Endometrial microvascular endothelial cells (primary cell): ENCODE data around the gene NDUFB3. TPM values are rescaled to one million over a fixed set of nuclear protein-coding genes. Genes with fewer than 3 reads are reported as not detected.

Experiments
- in situ Hi-C: cut with HindIII; loops from 2 replicates; pipeline ENCODE4 v1.10.0; 2017; ENCODE audit warnings: low sequenced_read_pairs, low pct_unique_long_range_greater_than_20kb; ENCODE audit errors: inconsistent ontology term
- total RNA-seq: library from RNA; depleted of rRNA; stranded (reverse); fragments of >200 nt; gene quantifications from one replicate; pipeline ENCODE4 v1.2.3, GENCODE V29; 2015; ENCODE audit errors: inconsistent ontology term

Gene NDUFB3
- total RNA-seq, 1 donor from 2014 or later: 108 TPM

DNA sequence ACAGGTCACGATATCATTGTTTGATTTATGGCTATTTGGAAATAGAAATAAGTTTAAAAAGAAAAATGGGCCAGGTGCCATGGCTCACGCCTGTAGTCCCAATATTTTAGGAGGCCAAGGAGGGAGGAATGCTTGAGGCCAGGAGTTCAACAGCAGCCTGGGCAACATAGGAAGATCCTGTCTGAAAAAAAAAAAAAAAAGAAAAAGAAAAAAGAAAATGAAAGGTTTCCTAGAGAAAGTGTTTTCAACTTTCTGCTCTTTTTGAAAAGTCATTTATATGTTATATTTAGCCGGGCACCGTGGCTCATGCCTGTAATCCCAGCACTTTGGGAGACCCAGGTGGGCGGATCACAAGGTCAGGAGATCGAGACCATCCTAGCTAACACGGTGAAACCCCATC, 3.2 kb downstream of the NDUFB3 start:
- in situ Hi-C loops: no loop called here

DNA sequence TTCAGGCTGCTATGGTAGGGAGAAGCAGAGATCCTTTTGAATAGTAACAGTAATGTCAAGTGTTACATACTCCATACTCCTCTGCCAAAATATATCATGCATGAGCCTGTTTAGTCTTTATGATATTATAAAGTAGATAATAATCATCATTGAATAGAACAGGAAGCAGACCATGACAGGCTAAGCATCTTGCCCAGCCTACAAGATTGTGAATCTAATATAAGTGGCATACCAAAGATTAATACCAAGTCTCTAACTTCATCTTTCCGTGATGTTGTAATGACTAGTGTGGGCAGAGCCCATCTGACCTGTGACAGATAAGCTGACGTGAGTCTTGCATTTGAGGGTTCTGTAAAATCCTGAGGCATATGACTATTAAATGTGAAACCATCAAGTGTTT, 13.1 kb downstream of the NDUFB3 start:
- in situ Hi-C loops: no loop called here

DNA sequence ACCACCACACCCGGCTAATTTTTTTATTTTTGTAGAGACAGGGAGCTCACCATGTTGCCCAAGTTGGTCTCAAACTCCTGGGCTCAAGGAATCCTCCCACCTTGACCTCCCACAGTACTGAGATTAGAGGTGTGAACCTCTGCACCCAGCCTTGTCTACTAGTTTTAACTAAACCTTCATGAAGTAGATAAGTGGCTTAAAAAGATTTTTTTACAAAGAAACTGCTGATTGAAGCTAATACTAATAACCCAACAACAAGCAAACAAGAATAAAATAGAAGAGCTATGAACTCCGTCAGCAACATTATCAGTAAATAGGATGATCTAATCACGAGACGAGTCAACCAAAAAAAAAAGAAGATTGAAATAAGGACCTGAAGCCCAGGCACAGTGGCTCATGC, 18.8 kb downstream of the NDUFB3 start:
- in situ Hi-C loops: no loop called here

DNA sequence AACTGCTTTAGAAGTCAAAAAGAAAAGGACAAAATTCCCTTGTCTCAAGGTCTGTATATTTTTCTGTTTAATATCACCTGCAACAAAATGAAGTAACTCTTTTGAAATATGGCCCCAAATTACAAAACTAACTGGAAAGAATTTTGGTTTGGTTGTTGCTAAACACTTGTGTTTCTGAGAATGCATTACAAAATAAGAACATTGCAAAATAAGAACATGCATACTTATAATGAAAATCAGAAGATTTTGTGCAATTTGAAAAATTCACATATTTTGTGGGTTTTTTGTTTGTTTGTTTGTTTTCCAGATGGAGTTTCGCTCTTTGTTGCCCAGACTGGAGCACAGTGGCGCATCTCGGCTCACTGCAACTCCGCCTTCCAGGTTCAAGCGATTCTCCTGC, 21.8 kb downstream of the NDUFB3 start:
- in situ Hi-C loops: no loop called here

DNA sequence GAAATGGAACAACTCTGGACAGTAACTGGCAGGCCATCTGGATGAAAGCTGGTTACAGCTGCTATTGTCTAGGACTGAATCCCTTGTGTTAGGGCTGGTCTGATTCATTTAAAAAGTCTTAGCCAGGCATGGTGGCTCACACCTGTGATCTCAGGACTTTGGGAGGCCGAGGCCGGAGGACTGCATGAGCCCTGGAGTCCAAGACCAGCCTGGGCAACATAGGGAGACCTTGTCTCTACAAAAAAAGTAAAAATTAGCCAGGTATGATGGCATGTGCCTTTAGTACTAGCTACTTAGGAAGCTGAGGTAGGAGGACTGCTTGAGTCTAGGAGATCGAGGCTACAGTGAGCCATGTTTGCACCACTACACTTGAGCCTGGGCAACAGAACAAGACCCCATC, 28.7 kb downstream of the NDUFB3 start:
- in situ Hi-C loops: no loop called here

DNA sequence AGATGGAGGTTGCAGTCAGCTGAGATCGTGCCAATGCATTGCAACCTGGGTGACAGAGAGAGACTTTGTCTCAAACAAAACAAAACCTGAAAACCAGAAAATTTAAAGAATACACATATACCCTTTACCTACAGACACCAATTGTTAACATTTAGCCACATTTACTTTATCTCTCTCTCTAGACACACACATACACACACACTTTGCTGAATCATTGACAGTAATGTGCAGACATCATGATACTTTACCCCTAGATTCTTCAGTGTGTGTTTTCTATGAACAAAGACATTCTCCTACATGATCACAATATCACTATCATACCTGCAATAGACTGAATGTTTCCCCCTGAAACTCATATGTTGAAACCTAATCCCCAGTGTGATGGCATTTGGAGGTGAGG, 34.0 kb downstream of the NDUFB3 start:
- in situ Hi-C loops: no loop called here

DNA sequence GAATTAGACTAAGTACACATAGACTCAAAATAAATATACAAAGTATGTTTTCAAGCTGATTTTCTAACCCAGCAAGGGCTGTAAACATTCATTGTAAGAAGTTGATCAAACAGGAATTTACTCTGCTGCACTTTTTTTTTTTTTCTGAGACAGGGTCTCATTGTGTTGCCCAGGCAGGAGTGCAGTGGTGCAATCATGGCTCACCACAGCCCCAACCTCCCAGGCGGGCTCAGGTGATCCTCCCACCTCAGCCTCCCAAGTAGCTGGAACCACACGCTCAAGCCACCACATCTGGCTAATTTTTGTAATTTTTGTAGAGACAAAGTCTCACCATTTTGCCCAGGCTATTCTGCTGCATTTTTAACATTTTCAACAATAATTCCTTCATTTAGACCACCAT, 35.8 kb downstream of the NDUFB3 start:
- in situ Hi-C loops: no loop called here

DNA sequence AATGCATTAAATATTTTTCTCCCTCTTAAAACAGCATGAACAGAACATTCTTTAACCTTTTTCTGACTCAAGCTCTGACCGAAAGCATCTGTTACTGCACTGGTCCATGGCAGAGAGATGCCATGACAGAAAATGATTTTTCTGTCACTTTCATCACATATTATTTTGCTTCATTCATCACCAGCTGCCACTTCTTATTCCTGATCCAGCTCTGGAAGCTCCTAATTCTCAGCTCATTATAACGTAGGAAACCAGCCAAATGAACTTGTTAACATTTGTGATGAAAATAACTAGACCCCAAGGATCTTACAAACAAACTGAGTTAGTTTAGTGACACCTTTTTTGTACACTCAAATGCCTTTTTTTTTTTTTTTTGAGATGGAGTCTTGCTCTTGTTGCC, 36.5 kb downstream of the NDUFB3 start:
- in situ Hi-C loops: no loop called here

DNA sequence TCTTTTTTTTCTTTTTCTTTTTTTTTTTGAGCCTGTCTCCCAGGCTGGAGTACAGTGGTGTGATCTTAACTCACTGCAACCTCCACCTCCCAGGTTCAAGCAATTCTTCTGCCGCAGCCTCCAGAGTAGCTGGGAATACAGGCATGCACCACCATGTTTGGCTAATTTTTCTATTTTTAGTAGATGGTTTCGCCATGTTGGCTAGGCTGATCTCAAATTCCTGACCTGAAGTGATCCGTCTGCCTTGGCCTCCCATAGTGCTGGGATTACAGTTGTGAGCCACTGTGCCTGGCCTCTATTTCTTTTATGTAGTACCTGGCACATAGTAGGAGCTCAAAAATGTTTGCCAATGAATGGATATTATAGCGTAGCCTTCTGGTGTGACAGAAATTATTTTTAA, 37.4 kb downstream of the NDUFB3 start:
- in situ Hi-C loops: no loop called here

DNA sequence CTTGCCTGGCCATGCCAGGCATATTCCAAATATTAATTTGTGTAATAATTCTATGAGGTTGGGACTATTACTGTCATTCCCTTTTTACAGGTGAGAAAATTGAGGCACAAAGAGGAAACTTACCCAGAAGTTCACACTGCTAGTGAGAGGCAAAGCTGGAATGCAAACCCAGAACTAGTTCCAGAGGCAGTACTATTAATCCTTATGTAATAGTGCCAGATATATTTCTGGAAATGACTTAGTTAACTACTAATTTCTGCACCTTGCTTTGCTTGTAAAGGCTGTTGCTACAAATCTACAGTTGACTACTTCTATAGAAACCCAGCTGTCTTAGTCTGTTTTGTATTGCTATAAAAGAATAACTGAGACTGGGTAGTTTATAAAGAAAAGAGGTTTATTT, 38.8 kb downstream of the NDUFB3 start:
- in situ Hi-C loops: no loop called here

DNA sequence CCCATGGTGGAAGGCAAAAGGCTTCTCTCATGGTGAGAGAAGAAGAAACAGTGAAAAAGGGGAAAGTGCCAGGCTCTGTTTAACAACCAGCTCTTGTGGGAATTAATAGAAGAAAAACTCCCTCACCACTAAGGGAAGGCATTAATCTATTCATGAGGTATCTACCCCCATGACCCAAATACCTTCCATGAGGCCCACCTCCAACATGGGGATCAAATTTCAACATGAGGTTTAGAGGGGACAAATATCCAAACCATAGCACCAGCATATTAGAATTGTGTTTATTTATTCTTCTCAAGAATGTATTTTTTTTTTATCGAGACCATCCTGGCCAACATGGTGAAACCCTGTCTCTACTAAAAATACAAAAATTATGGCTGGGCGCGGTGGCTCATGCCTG, 39.3 kb downstream of the NDUFB3 start:
- in situ Hi-C loops: no loop called here

DNA sequence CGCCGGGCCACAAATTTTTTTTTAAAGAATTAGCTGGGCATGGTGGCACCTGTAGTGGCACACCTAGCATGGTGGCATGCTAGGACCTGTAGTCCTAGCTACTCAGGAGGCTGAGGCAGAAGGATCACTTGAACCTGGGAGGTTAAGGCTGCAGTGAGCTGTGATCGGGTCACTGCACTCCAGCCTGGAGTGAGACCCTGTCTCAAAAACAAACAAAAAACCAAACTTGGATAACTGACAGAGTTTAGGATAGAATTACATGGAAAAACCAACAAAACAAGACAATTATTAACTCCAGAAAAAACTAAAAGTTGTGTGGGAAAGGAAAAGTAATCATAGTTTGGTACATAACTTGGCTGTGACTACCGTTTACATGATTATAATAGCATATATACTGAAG, 42.5 kb downstream of the NDUFB3 start:
- in situ Hi-C loops: no loop called here

DNA sequence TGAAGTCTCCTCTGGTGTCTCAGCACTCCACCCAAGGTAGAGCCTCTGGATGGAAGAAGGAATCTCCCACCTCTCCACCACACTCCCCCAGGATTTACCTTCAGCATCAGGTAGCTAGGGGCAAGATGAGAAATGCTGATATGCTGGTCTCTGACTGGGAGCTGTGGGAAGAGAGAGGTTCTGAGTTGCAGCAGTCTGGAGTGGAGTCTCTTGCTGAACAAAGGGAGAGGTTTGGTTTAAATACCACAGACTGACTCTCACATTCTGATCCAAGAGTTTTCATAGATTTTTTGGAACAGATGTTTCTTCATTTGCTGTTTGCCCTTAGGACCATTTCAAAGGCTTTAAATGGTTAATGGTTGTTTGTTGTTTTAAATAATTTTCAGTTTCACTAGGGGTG, 43.0 kb downstream of the NDUFB3 start:
- in situ Hi-C loops: loop anchor here (5.0 kb wide), 1 partner anchor 37 kb away; no protein-coding TSS in a partner anchor

DNA sequence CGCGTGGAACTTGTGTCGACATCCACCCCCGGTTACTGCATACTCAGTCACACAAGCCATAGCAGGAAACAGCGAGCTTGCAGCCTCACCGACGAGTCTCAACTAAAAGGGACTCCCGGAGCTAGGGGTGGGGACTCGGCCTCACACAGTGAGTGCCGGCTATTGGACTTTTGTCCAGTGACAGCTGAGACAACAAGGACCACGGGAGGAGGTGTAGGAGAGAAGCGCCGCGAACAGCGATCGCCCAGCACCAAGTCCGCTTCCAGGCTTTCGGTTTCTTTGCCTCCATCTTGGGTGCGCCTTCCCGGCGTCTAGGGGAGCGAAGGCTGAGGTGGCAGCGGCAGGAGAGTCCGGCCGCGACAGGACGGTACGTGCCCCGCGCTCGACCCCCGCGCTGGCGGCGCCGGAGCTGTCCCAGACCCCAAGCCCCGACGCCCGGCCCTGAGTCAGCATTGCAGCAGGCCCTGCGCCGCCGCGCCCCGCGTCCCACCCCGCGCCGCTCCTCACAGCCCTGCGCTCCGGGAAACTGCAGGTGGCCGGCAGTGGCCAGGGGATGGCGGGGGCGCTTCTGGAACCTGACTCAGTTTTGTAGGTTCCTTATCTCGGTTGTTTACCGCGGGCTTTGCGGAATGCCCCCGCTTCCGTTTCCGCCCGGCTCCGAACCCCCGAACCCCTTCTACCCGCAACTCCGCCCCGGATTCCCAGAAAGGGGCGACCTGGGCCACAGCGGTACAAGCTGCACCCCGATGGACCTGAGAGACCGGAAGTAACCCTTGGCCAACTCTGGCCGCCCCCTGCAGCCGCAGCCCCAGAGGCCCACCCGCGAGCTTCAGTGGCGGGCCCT, 44.5 kb downstream of the NDUFB3 start, which contains the start of gene CFLAR:
CFLAR (plus strand) TSS at position 50 of the 844 bp plus-strand sequence. CDS start 13,702 bp downstream, outside the sequence.
- in situ Hi-C loops: loop anchor here (5.0 kb wide), 1 partner anchor 36 kb away; no protein-coding TSS in a partner anchor

DNA sequence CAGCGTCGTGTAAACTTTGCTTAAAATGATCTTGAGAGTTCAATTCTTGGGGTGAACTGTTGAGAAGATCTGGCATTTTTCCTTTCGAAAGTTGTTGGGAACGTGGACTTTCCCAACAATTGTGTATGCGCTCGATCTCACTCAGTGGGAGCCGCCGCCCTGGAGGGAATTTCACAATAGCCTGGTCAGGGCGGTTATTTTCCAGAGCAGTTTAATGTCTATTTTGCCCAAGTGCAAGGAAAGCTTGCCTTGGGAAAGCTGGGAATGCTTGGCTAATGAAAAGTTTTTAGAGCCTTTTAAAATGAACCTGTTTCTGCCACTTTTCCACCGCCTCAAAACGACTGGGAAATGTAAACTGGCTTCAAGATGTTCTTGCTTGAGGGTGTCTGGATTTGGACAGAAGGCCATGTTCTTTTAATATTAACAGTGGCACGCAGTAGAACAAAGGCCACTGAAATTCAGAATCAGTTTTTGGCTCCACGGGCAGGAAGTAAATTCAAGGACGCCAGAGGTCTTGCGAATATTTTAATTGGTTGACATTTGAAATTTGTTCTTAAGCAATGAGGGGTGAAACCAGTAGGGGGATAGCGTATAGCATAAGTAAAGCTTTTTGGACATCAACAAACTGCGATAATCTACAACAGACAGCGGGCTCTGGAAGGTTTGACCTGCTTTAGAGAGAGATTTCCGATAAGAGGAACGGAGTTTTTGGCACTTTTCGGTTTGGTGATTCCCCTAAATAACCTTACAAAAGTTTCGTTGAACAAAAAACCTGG, 45.3 kb downstream of the NDUFB3 start:
- in situ Hi-C loops: loop anchor here (5.0 kb wide), 1 partner anchor 35 kb away; no protein-coding TSS in a partner anchor

DNA sequence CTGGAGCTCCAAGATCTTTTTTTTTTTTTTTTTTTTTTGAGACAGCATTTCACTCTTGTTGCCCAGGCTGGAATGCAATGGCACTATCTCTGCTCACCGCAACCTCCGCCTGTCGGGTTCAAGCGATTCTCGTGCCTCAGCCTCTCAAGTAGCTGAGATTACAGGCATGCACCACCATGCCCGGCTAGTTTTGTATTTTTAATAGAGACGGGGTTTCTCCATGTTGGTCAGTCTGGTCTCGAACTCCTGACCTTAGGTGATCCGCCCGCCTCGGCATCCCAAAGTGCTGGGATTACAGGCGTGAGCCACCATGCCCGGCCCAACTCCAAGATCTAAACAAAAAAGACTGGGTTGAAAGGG, 45.9 kb downstream of the NDUFB3 start:
- in situ Hi-C loops: loop anchor here (5.0 kb wide), 1 partner anchor 35 kb away; no protein-coding TSS in a partner anchor

DNA sequence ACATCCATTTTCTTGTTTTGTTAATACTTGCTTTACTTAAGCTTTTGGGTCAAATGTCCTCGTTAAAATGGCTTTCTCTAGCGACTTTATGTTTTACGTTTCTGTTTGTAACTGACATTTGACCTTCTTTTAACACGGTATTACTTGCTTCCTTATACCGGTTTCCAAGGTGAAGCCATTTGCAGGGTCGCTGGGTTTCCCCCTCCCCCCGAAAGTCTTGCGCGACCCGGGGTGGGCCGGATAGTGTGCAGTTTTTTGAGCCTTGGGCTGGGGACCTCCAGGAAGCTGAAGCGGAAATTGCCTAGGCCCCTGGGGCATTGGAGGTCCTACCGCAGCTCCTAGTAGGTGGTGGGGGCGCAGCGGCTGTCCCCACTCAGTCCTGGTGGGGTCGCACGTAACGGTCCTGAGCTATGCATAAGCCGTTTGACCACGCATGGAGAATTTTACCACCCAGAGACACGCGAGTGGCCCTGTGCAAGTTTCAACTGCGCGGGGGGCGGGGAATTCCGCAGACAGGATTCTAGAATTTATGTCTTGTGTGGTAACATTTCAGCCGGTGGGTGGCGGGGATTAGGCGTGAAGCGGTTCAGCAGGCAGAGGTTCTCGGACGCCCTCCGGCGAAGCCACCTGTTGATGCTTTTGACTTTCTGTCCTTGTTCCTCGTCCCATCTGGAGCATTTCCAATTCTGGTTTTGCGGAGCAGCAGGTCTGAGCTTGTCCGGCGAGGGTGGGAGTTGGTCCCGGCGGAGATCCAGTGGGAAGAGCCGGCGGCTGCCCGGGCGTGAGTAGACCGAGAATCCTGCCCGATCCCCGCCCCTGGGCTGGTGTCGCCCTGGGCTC, 46.5 kb downstream of the NDUFB3 start:
- in situ Hi-C loops: loop anchor here (5.0 kb wide), 1 partner anchor 34 kb away; no protein-coding TSS in a partner anchor

DNA sequence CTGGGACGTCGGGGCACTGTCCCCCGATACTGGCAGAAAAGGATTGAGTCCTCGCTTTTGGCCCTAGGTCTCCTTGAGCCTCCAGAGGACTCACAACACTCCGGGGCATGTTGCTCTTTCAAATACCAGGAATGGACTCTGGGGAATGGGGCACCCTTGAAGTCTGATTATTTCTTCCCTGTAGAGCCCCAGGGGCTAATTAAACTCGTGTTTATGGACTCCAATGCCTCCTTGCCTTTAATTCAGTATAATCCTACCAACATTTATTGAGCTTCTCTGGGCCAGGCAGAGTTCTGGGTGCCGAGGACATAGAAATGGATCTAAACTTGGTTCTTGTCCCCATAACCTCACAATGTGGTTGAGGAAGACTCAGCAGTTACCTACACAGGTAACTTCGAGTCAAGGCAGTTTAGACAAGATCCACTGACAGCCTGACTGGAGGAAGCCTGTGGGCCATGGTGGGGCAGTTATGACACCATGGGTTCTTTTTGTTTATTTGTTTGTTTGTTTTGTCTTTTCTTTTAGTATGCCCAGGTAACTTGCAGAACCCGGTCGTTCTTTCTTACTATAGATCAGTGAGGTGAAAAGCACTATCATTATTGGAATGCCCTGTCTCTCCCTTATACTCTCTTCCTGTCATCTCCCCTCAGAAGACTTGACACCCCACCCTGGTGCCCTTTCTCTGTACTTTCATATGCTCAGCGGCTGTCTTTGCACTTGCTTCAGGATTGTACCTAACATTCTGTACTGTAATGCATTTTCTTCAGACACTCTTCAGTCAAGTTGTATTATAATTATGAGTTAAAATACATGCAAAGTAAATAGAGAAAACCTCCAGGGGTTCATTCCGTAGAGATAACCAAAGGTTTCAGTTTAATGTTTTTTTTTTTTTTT, 47.4 kb downstream of the NDUFB3 start:
- in situ Hi-C loops: loop anchor here (5.0 kb wide), 1 partner anchor 33 kb away; no protein-coding TSS in a partner anchor
